Medulla oblongata (tissue), 1 donor: ENCODE data around the gene CRYM.
"Not testable (repeated sequence)": the region's sequence is repeated elsewhere in the genome, so short reads cannot be mapped to it uniquely, and the experiment has no call there.

Source experiments
- DNase-seq: peaks from one replicate; pipeline ENCODE4 v3.0.0-alpha.2; 2015; ENCODE audit errors: extremely low spot score

The CRYM gene

DNA sequence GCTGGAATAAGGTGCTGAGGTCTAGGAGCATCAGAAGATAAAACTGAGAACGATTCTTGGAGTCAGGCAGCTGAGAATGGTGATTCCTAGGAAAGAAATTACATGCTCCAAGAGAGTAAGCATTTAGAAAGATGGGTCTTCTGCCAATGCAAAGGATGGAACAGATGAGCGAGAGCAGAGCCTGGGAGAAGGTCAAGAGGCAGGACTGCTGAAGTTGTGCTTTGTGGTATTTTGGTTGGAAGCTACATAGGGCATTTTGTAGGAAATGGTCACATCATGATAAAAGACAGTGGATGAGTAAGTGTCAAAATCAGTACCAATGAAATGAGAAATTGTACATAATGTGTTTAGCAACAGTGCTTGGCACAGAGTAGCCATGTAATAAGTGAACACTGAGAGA, 1.4 kb upstream of the CRYM start:
- DNase-seq = no peak

DNA sequence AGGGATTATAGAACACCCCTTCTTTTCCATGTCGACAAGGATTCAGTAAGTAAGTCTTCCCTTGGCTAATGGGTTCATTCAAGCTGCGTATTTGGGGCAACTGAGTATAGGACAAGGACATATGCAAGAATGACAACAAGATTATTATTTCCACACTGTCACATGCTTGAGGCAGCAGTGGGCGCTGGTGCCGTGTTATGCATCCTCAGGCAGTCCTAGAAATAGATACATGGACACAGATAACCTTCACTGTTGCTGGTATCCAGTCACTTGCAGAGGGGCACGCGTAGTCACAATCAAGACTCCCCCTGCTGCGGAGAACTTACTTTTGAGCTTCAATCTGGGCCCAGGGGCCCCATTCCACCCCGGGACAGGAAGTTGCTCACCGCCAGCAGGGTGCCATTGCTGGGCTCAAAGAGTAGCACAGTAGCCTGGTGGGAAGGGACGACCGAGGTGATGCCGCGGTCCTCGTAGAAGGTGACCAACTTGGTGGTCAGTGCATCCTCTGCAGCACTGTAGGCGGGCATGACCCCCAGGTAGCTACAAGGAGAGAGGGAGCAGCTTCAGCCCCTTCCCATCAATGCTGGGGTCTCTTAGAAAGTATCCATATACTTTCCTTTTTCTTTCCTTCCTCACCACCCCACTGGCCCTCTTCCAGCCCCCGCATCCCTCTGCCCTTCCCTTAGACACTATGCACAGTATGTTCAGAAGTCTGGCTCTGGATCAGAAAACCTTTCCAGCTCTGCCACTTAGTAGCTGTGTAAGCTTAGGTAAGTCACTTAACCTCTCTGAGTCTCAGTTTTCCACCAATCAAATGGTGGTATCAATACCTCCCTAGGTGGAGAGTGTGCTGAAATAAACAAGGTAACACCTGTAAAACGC, 804 bp downstream of the CRYM start:
- no peak for DNase-seq

DNA sequence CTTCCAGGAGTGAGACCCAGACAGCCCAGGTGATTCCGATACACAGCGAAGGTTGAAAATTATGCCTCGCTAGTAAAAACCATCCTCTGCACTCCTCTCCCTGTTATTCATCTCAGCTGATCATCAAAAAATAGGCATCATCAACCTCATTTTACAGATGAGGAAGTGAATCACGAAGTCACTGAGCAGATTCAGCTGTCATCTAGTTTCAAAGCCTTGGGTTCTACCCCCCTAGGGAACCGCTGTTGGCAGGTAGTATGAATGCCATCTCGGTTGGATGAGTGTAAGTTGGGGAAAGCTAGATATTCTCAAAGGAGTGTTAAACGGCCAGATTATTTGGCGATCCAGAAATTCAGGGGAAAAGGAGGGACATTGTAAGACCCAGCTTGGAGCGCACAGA, 2.0 kb downstream of the CRYM start:
- DNase-seq = no peak

DNA sequence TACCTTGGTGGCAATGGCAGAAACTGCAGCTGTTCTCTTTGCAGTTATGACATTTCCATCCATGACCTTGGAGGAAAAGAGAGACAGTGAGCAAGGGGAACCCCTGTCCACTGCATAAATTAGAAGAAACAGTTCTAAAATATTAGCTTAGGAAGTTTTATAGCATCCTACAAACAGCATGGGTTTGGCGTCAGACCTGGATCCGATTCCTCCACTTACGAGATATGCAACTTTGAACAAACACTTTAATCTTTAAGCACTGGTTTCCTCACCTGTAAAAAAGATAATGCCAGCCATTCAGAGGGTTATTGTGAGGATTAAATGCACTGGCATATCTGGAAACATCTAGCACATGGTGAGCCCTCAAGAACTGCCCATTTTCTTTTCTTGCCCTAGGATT, 2.6 kb downstream of the CRYM start:
- no peak for DNase-seq

DNA sequence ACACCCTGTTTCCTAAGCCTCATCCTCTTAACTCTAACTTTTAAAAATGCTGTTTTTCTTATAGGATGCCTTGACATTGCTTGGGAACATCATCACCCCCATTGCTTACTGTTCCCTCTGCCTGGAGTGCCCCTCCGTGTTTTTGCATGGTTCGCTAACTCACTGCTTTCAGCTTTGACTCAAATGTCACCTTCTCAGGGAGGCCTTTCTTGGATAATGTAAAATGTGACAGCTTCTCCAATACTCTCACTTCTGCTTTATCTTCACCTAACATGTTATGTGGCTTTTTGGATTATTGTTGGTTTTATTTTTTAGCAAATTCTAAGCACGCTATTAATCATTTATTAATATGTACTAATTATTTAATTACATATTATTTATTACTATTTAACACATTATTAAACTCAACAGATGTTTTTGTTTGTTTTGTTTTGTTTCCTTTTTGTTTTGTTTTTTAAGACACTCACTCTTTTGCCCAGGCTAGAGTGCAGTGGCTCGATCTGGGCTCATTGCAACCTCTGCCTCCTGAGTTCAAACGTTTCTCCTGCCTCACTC, 3.8 kb downstream of the CRYM start:
- DNase-seq = no peak

DNA sequence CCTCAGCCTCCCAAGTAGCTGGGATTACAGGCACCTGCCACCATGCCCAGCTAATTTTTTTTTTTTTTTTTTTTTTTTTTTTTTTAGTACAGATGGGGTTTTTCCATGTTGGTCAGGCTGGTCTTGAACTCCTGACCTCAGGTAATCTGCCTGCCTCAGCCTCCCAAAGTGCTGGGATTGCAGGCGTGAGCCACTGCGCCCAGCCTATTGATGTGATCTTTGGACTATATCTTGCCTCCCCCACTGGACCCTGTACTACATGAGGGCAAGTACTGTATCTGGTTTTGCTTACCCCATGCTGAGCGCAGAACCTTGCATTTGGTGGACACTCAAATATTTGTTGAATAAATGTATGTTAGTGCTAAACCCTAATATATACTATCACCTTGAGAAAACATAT, 5.3 kb downstream of the CRYM start:
- DNase-seq = not testable (repeated sequence)

DNA sequence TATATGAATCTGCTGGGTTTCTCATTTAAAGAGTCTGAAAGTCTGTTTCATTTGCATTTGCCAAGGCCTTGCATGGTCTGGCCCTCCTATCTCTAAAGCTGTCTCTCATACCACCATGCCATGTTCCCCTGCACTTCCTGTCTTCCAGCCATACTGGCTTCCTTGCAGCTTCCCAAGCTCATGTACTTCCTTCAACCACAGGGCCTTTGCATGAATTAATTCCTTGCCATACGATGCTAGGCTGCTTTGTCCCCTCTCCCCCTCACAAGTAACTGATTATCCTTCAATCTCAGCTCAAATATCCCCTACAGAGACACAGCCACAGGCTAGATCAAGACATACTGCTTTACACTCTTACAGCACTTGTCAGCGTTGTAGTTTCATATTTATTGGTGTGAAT, 5.8 kb downstream of the CRYM start:
- no peak for DNase-seq

DNA sequence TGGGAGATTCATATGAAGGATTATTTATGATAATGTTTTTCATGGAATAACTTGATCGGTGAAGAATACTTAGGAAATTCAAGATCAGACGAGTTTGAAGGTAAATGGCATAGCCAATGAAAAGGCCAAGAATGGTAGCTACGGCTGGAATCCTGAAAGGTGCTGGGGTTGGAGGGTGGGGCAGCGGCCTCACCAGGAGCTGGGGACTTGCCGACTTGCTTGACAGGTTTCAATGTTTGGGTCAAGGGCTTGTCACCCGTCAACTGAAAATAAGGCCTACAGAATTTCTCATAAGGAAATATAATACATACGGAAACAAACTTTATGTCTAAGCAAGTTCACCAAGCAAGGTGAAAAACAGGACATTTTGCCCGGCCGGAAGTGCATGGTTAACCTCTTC, 9.9 kb downstream of the CRYM start:
- DNase-seq = no peak

DNA sequence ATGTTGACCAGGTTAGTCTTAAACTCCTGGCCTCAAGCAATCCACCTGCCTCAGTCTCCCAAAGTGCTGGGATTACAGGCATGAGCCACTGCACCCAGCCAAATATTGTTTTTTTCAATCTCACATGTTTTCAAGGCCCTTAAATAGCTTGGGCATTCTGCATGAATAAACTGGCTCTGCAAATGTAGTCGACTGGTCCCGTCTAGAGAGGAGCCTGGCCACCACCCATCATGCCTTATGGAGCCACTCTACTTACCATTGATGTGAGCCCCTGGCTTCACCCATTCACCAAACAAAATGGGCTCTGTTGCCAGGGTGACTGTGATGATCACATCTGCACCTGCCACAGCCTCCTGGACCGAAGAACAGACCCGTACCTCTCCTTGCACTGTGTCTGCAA, 10.8 kb downstream of the CRYM start:
- no peak for DNase-seq

DNA sequence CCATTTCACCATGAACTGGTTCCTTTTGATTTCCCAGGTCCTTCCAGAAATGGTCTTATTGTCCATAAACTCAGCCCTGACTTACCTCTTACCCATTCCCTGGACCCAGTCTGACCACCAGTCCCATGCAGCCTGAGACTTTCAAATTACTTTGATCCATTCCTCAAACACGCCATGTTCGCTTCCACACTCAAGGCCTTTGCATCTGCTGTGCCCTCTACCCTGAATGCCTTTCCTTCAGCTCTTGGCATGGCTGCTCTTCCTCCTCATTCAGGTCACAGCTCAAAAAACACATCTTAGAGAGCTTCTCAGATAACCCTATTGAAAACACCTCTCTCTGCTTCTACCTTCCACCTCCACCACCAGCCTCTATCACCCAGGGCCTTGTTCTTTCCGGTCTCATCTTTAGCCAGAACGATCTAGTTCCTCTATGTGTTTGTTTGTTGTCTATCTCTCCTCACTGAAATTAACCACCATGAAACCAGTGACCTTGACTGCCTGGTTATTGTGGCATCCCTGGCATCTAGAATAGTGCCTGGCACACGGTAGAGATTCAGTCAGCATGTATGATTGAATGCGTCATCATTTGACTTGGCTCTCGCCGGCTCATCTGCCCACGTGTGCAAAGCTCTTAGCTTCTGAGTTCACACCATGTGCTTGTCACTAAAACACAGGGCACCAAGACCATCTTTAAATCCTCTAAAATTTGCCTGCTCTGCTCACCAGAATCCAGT, 12.8 kb downstream of the CRYM start:
- DNase-seq = no peak

DNA sequence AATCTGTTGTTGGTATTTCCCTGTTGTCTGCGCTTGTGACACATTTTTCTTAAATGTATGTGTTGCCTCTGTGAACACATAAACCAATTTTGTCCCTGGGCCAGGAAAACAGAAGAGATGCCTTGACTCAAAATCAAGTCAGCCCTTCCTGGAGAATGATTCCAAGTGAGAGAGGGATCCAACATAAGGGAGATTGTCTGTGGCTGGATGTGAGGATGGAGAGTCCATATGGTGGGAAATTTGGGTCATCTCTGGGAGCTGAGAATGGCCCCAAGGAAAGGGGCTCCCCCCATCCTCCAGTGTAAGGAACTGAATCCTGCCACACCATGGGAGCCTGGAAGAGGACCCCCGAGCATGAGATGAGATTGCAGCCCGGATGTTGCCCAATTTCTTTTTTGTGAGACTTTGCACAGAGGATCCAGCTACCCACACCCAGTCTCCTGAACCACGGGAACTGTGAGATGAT, 13.5 kb downstream of the CRYM start:
- no peak for DNase-seq

DNA sequence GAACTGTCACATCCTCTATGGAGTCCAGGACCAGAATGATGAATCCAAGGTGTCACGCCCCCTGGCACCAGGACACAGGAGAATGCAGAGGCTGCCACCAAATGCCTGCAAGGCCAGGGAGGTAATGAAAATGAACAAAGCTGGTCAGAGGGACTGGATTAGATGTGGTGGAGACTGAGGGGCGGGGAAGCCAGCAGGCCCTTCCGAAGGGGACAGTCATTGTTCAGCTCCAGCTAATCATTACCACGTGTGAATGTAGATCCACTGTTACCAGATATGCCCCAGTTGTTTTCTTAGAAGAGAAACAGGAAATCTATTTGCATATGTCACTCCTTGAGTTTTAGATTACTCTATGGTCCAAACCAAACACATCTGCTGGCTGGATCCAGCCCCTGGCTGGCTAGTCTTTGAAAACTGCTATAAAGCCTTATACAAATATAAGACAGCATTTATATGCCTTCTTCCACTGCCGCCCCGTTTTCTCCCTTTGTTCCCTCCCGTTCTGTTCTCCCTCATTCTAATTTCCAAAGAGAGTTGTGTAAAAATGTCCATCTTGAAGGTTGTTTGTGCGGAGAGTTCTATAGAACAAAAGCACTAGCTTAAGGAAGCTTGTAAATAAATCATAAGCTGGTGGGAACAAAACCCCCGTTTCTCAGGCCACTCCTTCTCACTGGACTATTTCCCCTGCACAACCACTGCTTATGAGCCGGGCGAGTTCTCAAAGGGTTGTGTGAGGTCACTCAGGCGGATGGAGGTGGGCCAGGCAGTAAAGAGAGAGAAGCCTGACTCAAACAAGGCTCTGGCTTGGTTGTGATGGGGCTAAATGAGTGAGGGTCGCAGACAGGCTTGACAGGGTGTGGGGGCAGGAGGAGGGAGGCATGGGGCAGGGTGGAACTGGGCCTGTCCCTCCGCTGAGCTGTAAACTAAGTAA, 14.2 kb downstream of the CRYM start:
- DNase-seq = no peak

DNA sequence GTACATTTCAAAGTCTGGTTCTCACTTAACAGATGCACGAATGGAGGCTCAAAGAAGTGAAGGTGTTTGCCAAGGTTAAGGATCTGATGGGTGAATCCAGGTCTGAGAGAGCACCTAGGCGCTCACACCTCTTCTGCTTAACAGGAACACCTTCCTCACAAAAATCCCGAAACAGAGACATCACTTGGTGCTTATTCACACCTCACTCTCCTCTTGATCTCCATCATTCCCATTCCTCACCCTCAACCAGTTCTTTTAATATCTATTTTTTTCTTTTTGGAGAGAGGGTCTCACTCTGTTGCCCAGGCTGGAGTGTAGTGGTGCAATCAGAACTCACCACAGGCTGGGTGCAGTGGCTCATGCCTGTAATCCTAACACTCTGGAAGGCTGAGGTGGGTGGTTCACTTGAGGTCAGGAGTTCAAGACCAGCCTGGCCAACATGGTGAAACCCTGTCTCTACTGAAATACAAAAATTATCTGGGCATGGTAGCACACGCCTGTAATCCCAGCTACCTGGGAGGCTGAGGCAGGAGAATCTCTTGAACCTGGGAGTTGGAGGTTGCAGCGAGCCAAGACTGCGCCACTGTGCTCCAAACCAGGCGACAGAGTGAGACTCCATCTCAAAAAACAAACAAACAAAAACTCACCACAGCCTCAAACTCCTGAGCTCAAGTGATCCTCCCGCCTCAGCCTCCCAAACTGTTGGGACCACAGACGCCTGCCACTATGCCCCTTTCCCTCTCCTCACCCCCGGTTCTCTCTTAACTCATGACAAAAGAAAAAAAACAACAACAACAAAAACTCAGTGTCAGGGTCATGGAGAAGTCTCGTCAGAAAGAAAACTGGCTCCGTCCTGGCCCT, 15.1 kb downstream of the CRYM start:
- no peak for DNase-seq

DNA sequence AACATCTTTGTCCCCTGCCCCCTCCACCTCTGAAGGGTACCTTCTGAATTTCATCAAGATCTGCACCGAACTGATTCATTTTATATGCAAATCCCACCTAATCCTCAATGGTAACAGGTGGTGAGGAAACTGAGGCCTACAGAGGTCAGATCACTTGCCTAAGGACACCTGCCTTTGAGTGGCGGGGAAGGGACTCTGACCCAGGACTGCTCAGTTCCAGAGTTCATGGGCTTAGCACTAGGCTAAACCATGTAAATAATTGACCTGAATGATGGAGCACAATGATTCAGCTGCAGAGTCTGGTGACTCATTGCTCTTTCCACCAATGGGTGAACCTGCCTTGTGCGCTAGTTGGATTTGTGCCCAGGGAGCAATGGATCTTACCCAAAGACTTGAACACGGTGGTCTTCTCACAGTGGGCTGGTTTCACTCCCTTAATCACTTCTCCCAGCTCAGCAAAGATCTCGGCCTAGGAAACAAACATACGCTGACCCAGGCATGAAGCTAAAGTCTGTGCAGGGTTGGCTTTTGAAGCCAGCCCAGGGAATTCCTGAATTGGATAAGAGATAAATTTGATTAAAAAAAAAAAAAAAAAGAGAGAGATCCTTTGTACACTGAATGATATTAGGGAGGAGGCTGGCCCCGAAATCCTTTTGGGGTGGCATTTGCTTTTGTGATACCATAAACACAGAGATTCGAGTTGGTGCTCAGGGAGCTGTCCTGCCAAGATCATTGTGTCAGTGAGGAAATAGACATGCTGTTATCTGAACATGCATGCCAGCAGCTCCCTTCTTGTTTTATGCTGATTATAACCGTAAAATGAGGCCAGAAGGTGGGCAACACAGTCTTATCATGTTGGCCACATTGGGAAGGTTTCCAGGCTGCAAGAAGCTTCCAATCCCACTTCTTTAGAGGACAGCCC, 17.0 kb downstream of the CRYM start:
- DNase-seq = no peak

DNA sequence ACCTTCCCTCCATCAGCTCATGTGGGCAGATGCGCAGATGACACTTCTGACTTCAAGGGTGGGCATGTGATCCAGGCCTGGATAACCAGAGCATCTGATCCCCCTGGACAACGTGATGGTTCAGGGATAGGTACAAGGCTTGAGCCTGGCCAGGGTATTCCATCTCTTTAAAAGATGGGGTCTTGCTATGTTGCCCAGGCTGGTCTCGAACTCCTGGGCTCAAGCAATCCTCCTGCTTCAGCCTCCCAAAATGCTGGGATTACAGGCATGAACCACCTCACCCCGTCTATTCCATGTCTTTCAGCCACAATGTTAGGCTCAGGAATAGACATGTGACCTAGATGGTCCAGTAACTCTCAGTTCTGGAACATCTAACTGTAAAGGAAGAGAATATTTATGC, 20.8 kb downstream of the CRYM start:
- no peak for DNase-seq

DNA sequence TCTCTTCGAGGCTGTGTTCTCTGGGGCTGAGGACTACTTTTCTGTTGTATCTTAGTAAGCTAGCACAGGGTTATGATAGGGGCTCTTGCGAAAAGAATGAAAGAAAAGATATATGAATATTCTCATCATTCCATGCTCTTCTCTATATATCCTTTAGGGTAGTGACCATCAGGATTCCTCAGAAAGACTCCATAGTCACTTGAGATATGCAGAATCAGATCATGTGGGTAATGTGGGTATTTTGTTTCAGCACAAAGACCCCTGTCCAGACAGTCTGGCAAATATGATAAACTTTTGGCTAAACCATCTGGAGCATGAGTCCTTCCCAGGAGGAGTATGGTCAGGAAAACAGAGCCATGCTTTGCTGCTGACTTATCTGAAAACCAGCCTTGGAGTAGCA, 21.5 kb downstream of the CRYM start:
- no peak for DNase-seq

DNA sequence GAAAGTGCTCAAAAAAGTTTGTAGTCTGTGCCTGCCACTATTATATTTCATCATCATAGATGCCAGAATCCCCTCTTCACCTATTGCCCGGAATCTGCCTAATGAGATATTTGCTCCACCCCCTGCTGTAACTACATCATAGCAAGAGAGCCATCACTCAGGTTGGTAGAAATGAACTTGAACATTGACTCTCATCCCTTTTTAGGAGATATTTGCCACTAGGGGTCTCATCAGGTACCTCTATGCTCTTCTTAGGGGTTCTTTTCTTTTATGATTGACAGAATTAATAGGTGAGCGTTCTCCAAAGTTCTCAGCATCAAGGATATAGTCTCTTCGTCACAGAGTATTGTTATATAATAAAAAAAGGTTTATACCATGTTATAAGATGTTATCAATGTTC, 24.6 kb downstream of the CRYM start:
- no peak for DNase-seq

DNA sequence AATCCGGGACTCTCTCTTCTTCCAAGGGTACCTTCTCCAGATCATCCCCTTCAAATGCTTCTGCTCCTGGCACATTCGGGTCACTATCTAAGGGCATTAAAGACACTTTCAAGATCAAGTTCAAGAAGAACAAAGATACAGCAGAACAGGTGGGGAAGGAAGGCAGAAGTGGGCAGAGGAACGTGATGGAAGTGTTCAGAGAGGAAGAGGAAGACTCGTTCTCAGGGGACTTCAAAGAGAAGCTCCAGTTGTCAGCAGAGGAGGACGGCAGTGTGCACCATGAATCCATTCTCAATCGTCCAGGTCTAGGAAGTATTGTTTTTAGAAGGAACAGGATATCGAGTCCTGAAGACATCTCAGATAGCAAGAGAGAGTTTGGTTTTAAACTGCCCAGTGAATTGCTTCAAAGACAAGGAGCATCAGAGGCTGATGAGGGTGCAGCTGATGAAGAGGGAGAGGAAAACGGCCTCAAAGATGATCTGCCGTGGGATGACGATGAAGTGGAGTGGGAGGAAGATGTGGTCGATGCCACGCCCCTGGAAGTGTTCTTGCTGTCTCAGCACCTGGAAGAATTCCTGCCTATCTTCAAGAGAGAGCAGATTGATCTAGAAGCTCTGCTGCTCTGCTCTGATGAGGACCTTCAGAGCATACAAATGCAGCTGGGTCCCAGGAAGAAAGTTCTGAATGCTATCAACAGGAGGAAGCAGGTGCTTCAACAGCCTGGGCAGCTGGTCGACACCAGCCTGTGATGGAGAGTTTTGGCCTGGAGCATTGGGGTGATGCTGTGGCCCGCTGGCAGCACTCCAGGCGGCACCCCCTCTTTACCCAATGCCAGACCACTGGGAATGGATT, 27.8 kb downstream of the CRYM start:
- no peak for DNase-seq

DNA sequence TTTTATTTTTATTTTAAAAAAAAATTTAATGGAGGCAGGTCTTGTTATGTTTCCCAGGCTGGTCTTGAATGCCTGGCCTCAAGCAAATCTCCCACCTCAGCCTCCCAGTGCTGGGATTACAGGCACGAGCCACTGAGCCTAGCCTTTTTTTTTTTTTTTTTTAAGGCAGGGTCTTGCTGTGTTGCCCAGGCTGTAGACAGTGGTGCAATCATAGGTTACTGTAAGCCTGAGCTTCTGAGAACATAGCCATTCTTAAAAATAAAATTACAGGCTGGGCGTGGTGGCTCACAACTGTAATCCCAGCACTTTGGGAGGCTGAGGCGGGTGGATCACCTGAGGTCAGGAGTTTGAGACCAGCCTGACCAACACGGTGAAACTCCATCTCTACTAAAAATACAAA, 29.9 kb downstream of the CRYM start:
- not testable (repeated sequence) for DNase-seq
